Measurements from ENCODE around the gene DPP6.

GRCh38 chr7:154415709-154416399, 363.7 kb downstream of the DPP6 start:
- TF ChIP-seq CTCF (IDR thresholded peaks at IDR 0.05) (no peak), POLR2AphosphoS5 (IDR thresholded peaks at IDR 0.05) (no peak), EP300 (IDR thresholded peaks at IDR 0.05) (no peak), POLR2A (IDR thresholded peaks at IDR 0.05) (no peak)
